Fibroblast of peridontal ligament (primary cell): ENCODE results near the gene ITPK1.

Source experiments
- DNase-seq: peaks from one replicate; pipeline ENCODE4 v3.0.0-alpha.2; 2010; ENCODE audit errors: extremely low read depth

ITPK1 gene

DNA sequence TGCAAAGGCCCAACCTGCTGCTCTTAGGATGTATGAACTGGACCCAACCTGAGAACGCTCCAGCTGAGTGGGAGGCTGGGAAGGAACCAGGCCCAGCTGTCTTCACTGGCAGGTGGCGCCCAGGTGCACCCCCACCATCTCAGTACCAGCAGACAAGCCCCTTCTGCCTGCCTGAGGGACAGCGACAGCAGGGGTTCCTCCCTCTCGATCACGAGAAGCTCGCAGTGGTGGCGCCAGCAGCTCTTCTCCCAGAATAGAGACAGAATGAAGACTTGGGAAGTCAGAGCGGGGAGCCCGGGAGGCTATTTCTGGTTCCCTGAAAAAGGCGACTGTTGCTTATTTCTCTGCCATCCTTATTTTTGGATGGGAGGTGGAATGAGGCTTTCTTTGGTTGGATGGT, 146.3 kb downstream of the ITPK1 start:
- DNase-seq = no peak

DNA sequence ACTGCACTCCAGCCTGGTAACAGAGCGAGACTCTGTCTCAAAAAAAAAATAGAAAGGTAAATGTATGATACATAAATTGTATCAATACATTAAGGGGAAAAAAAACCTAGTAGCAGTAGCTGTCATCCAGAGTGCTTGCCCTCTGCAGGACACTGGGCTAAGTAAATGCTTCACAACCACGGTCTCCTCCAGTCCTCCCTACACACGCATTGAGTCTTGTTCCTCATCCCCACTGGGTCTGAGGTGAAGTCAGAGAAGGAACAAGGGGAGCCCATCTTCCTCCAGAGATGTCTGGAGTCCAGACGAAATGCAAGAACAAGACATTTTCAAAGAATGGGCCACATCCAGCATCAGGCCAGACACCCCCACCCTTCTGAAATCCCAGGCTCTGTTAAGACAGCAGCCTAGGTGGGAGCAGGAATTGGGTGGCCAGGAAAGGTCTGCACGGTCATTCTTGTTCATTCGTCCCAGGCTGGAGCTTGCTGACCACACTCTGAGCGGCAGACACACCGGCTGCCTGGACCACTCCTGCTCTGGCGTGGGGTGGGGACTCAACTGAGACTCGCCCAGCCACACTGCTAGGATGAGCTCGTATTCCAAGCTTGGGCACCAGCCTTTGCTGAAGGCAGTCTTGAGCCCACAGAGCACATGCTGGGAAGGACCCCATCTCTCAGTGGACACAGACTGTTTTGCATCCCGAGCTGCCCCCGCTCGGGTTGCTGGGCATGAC, 147.3 kb downstream of the ITPK1 start:
- no peak for DNase-seq

GRCh38 chr14:92967346-92967926, 148.3 kb downstream of the ITPK1 start:
- DNase-seq = peak; percentile 86

DNA sequence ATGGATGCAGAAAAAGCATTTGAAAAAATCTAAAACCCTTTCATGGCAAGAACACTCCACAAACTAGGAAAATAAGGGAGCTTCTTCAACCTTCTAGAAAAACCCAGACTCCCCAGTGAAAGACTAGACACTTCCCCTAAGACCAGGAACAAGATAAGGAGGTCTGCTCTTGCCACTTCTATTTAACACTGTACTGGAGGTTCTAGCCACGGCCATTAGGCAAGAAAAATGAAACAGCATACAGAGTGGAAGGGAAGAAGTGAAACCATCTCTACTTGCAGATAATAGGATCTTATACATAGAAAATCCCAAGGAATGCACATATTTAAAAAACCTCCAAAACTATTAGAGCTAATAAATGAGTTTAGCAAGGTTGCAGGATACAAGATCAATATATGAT, 150.4 kb downstream of the ITPK1 start:
- DNase-seq = no peak

DNA sequence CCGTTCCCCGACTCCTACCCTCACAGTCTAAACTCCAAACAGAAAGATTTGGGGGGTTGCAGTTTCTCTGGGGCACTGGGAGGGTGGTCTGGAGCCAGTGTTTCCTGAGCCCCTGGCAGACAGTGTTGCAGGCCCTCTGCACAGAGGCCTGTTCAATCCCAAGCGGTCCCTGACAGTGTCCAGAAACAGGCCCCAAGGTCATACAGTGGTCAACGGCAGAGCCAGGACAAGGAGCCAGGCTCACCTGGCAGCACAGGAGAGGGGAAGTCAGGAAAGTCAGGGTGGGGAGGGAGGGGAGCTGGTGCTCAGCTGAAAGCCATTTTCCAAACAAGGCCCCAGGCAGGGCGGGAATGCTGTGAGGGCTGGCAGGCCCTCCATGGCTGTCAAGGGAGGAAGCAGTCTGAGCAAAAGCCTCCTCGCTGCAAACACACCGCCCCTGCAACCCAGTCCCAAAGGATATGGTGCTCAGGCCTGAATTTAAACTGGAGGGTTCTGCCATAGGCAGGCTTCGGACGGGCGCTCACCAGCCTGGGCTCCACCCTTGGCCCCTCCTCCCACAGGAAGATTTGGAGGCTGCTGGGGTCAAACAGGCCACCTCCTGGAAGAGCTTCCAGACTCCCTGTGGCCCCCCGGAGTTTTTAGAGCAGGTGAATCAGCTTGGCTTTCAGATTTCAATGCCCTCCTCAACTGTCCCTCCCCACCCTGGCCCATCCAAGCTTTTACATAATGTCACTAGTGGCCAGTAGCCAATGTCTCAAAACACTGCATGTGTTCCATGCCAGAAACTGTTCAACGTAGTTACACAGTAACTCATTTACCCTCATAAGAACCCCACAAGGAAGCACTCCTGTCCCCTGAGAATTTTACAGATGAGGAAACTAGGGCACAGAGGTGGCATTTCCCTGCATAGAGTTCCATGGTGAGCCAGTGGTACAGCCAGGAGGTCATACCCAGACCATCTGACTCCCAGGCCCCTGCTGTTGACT, 151.3 kb downstream of the ITPK1 start:
- peak; percentile 14 for DNase-seq

DNA sequence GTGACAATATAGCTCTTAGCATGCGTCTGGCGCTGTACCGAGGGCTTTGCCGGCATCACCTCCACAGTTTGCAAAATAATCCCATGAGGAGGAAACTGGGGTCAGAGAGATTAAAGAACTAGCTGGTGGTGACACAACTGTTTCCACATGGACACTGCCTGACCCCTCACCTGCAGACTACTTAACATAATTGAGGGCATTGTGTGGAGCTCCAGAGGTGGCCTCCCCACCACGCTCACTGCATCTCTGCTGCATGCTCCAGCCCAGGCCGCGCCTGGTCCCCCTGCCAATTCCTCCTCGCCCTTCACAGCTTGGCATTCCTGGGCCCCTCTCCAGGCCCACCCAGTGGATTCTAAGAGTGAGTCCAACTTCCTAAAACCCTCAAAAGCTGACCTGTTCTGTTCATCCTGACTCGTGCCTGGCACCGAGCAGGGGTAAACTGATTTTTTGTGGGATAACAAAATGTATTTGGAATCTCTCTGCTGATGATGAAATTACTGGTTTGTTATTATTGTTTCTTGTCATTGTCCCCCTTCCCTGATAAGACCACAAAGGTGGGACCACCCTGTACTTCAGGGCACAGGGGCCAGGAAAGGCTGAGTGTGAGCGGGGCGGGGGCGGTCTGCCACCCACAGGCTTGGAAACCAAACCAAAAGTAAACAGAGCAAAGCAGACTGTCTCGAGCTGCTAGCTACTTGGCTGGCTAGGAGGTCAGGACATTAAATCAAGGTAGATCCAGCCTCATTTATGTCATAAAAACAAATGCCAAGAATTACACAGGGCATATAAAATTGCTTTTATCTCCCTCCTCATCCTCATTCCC, 152.2 kb downstream of the ITPK1 start:
- no peak for DNase-seq

GRCh38 chr14:92962831-92963095, 153.0 kb downstream of the ITPK1 start:
- DNase-seq = no peak

GRCh38 chr14:92962031-92962830, 153.5 kb downstream of the ITPK1 start:
- no peak for DNase-seq

DNA sequence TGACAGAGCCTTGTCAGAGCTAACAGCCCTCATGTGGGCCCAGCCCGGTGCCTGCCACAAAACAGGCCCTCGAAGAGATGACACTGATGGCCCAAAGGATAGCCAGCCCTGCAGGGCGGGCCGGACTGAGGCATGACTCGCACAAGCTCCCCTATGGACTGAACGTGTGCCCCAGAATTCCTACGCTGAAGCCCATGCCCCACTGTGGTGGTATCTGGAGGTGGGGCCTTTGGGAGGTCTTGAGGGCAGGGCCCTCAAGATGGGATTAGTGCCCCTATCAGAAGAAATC, 154.2 kb downstream of the ITPK1 start:
- DNase-seq = no peak

DNA sequence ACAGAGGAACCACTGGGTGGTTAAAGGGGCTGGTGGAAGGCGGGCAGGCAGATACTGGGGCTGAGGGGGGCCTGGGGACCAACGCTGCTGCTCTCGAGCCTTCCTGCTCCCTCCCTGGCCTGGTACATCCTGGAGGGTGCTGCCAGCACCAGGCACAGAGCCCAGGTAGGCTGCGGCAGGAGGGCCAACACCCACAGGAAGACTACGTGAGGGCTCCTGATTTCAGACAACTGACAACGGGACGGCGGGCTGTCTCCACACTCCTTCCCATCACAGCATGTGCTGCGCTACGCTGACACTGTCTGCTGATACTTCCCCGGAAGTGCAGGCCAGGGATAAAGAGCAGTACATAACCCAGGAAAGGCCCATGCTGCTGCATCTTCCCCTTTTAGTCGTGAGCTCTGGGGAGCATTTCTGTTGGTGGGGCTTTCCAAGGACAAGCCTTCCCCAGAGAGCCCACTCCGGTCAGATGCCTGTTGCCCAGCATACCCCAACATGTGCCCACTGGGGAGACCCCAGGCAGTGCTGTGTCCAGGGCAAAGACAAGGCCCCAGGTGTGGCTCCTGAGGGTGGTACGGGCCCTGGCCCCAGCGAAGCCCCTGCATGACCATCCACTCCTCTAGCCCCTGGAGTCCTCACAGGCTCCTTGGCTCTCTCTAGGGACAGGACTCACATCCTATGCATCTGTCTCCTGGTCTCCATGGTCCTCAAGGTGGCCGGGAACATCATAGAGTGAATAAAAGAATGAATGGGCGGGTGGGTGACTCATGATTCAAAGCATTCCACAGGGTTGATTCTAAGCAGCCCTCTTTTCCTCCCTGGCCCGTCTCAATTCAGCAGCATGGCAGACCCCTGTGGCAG, 154.8 kb downstream of the ITPK1 start:
- peak; percentile 10 for DNase-seq

GRCh38 chr14:92959761-92960680, 155.7 kb downstream of the ITPK1 start:
- DNase-seq = no peak

DNA sequence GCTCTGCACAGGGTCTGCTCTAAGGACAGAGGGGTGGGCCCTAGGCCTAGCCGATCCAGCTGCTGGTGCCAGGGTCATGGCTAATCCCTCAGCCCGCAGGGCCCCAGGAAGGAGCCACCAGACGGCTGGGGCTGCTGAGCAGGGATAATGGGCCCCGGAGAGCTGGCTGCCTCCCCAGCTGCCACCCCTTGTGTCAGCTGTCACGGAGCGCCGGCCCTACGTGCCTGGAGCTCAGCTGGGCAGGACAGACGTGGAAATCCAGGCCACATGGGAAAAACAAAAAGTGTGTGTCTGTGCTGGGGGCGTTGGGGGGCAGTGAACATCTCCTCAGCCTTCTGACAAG, 156.6 kb downstream of the ITPK1 start:
- no peak for DNase-seq

DNA sequence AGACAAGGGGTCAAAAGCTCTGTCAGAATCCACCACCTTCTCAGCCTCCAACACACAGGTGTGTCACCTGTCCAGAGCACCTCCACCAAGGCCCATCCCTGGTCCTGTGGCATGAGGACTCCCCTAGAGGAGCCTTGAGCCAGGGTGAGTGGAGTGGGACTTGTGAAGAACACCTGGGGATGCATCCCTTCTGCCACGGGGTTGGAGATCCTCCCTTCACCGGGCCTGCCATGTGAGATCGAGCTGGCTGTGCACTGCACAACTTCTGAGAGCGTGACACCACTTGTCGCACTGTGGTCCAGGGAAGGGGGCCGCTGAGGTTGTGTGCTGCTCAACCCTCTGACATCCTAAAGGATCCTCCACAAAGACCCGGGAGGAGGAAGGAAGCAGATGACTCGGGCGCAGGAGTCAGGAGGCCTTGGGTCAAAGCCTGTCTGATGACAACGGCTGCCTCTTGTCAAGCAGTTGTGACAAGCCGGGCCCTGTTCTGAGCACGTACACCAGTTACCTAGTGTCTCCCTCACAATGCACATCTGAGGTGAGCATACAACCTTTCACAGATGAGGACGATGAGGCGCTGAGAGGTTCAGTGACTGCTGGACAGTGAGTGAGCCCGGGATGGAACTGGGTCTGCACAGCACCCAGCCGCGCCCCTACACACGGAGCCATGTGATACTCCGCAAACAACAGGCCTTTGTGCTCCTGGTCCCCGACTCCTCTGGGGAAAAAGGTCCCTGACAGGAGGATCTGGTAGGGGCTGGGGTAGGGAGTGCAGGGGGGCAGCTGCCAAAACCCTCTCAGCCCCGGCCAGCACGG, 157.1 kb downstream of the ITPK1 start:
- no peak for DNase-seq

DNA sequence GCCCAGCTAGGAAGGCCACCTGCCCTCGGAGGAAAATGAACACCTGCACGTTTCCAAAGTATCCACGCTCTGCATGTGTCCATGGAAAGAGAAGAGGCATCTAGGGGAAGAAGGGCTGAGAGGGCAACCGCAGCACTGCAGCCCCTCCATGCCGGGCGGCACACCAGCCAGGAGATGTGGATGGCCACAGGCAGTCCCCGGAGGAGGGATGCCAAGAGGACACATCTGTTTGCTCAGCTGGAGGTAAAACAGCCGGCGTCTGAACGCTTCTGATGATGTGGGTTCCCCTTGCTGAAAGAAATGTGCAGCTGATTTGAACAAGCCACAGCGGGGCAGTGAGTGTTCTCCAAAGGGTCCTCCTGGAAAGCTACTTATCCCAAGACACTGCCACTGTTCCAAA, 158.8 kb downstream of the ITPK1 start:
- DNase-seq = no peak

- DNase-seq = no peak
Observed at GRCh38 chr14:92955381-92955780, 160.3 kb downstream of the ITPK1 start.

DNA sequence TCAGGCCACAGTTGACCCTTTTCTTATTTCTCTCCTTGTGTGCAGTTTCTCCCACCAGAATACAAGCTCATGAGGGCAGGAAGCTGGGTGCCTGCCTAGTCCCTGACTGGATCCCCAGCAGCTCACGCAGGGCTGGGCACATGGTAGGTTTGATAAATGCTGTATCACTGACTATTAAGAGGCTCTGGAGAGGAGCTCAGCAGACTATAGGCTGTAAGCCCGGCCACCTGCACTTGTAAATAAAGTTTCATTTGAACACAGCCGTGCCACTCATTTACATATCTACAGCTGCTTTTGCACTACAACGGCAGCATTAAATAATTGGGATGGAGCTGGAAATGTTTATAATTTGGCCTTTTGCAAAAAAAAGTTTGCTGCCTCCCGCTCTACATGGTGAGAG, 160.8 kb downstream of the ITPK1 start:
- no peak for DNase-seq

DNA sequence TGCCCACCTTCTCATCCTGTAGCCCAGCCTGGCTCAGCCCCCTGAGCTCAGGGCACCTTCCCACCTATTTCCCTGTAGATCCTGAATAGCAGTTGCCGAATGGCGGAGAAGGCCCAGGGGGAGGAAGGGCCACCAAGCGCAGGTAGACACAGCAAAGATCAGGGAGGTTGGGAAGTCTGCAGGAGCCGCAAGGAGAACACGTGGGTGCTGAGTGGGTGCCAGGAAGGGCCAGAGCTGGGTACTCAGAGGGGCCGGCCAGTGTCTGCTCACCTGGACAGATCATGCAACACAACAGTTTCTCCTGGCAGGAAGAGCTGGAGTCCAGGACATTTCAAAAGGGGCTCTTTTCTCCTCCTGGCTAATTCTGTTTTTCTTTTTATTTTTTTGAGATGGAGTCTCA, 162.2 kb downstream of the ITPK1 start:
- no peak for DNase-seq

GRCh38 chr14:92952481-92953298, 163.0 kb downstream of the ITPK1 start:
- DNase-seq = no peak
